HCEC 1CT (cell line): Measurements from ENCODE around the gene DDX6.

Source experiments
- DNase-seq: peaks from one replicate; pipeline ENCODE4 v3.0.0-alpha.2; 2017

DDX6 gene

GRCh38 chr11:118699506-118700220 is 91.3 kb downstream of the DDX6 start:
- no peak for DNase-seq
